ENCODE results near the gene CISH. TPM values are rescaled to one million over a fixed set of nuclear protein-coding genes. Genes with fewer than 3 reads are reported as not detected.

CISH gene
- total and polyA plus RNA-seq, 2 donors from 2014 or later, result 30.8 to 59.4 TPM

DNA sequence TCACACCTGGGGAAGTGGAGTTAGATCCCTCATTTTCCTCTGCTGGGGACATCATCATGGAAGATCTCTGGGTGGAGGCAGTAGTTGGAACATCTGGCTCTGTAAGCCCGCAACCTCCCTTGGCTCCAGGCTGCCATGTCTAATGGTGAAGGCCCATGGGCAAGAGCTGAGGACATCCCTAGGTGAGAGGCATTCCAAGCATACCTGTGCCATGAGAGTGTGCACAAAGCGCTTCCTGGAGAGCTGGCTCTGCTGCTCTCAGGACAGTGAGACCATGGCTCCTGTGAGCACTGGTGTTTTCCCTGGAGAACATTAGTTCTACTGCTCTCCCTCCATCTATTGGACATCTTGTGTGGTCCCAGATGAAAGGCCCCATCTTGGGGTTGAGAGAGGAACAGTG lies 13.1 kb upstream of the CISH start:
- Histone ChIP-seq H3K4me3 (ENCODE audit: low read length in 3 of 3) (no peak overlapping the region), H3K9ac (ENCODE audit: low read length in 3 of 3) (no peak overlapping the region), H3K9me3 (ENCODE audit: control insufficient read depth in 2 of 3, insufficient read depth in 1 of 3, low read length in 3 of 3) (no peaks in the 10 kb centered on the region), H3K36me3 (ENCODE audit: control insufficient read depth in 2 of 3, insufficient read depth in 3 of 3, low read length in 3 of 3) (no peaks in the 10 kb centered on the region), H3K4me1 (ENCODE audit: control insufficient read depth in 2 of 3, insufficient read depth in 2 of 3, low read depth in 1 of 3, low read length in 3 of 3) (peaks cover 0 to 21% (median 20%) of the 10 kb centered on the region in 3 donors), H3K27ac (ENCODE audit: low read depth in 2 of 2, low read length in 2 of 2) (no peak overlapping the region), H3K27me3 (ENCODE audit: control insufficient read depth, insufficient read depth, low read length) (no peaks in the 10 kb centered on the region)
- peak in 1 of 5 donors; percentile 24 for DNase-seq
- TF ChIP-seq, protein P1, sequence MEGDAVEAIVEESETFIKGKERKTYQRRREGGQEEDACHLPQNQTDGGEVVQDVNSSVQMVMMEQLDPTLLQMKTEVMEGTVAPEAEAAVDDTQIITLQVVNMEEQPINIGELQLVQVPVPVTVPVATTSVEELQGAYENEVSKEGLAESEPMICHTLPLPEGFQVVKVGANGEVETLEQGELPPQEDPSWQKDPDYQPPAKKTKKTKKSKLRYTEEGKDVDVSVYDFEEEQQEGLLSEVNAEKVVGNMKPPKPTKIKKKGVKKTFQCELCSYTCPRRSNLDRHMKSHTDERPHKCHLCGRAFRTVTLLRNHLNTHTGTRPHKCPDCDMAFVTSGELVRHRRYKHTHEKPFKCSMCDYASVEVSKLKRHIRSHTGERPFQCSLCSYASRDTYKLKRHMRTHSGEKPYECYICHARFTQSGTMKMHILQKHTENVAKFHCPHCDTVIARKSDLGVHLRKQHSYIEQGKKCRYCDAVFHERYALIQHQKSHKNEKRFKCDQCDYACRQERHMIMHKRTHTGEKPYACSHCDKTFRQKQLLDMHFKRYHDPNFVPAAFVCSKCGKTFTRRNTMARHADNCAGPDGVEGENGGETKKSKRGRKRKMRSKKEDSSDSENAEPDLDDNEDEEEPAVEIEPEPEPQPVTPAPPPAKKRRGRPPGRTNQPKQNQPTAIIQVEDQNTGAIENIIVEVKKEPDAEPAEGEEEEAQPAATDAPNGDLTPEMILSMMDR (IDR thresholded peaks at IDR 0.05; ENCODE audit: borderline replicate concordance, extremely low read depth, insufficient read depth), result no peak
- intact Hi-C loops (cut with DNase I), result loop anchor here (10.0 kb wide), 1 partner anchor 750 kb away; no protein-coding TSS in a partner anchor
- no peak for FAIRE-seq

DNA sequence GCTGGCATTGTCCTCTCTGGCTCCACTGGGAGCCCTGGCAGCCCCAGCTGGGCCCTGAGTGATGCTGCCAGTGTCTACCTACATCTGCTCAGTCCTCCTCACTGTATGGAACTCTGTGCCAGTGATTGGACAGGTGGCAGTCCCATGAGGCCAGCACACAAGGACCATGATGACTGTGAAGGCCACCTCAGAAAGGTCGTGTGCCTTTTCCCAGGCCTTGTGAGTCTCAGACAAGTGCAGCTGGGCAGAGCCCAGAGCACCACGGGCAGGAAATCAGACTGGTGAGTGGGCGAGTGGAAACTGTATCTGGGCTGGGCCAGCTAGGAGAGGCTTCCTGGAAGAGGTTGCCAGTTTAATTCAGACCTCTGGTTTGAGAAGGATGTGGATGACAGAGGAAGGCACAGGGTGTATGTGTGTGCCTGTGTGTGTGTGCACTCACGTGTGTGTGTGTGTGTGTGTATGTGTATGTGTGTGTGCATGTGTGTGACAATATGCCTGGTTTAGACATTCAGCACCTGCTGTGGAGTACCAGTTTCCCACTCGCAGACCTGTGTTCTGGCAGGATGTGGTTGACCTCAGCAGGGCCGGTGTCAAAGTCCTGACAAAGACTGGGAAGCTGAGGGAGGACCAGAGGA lies 12.4 kb upstream of the CISH start:
- H3K27ac ChIP-seq (ENCODE audit: low read depth in 2 of 2, low read length in 2 of 2), result no peak overlapping the region
- DNase-seq, result no peak

DNA sequence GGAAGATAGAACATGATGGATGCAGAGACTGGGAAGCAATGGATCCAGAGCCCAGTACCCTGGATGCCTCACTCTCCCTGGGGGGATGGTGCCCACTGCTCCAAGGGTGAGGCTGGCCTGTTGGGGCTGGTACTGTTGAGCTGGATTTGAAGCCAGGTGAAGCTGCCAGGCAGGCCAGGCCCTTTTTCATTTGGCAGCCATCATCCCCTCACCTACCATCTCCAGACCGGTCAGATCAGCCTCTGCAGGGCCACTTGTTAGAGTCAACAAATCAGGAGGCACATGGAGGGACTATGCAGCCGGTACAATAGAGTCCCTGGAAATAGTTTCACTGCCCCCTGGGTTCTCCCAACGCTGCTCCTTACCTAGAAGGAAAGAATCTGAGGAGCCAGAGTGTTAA lies 11.3 kb upstream of the CISH start:
- no peak for DNase-seq
- FAIRE-seq, result no peak
- Histone ChIP-seq H3K4me3 (ENCODE audit: low read length in 3 of 3) (no peak overlapping the region), H3K36me3 (ENCODE audit: control insufficient read depth in 2 of 3, insufficient read depth in 3 of 3, low read length in 3 of 3) (no peaks in the 10 kb centered on the region), H3K27me3 (ENCODE audit: control insufficient read depth, insufficient read depth, low read length) (no peaks in the 10 kb centered on the region), H3K9me3 (ENCODE audit: control insufficient read depth in 2 of 3, insufficient read depth in 1 of 3, low read length in 3 of 3) (no peaks in the 10 kb centered on the region), H3K9ac (ENCODE audit: low read length in 3 of 3) (no peak overlapping the region), H3K4me1 (ENCODE audit: control insufficient read depth in 2 of 3, insufficient read depth in 2 of 3, low read depth in 1 of 3, low read length in 3 of 3) (peaks cover 0 to 29% (median 27%) of the 10 kb centered on the region in 3 donors), H3K27ac (ENCODE audit: low read depth in 2 of 2, low read length in 2 of 2) (no peak overlapping the region)
- TF ChIP-seq, protein P1 (IDR thresholded peaks at IDR 0.05; ENCODE audit: borderline replicate concordance, extremely low read depth, insufficient read depth), result no peak
- intact Hi-C loops (cut with DNase I), result loop anchor here (10.0 kb wide), 1 partner anchor 752 kb away; no protein-coding TSS in a partner anchor

More for the DNA sequence above, 12.4 kb upstream of the CISH start:
- Histone ChIP-seq H3K36me3 (ENCODE audit: control insufficient read depth in 2 of 3, insufficient read depth in 3 of 3, low read length in 3 of 3) (no peaks in the 10 kb centered on the region), H3K9me3 (ENCODE audit: control insufficient read depth in 2 of 3, insufficient read depth in 1 of 3, low read length in 3 of 3) (no peaks in the 10 kb centered on the region), H3K4me3 (ENCODE audit: low read length in 3 of 3) (no peak overlapping the region), H3K4me1 (ENCODE audit: control insufficient read depth in 2 of 3, insufficient read depth in 2 of 3, low read depth in 1 of 3, low read length in 3 of 3) (peaks cover 0 to 26% (median 24%) of the 10 kb centered on the region in 3 donors), H3K27me3 (ENCODE audit: control insufficient read depth, insufficient read depth, low read length) (no peaks in the 10 kb centered on the region), H3K9ac (ENCODE audit: low read length in 3 of 3) (no peak overlapping the region)
- TF ChIP-seq, protein P1 (IDR thresholded peaks at IDR 0.05; ENCODE audit: borderline replicate concordance, extremely low read depth, insufficient read depth), result no peak
- FAIRE-seq, result no peak
- intact Hi-C loops (cut with DNase I), result loop anchor here (10.0 kb wide), 1 partner anchor 751 kb away; no protein-coding TSS in a partner anchor

Data from kidney (tissue), 14 donors.